Measurements from ENCODE around the gene PLCD1. TPM values are rescaled to one million over a fixed set of nuclear protein-coding genes. Genes with fewer than 3 reads are reported as not detected.

The PLCD1 gene
- total RNA-seq, 1 donor from 2014 or later, result 19.0 TPM

GRCh38 chr3:38049358-38050126, 20.1 kb upstream of the PLCD1 start:
- H3K27me3 ChIP-seq (ENCODE audit: control insufficient read depth, insufficient read depth, low read length), result no peaks in the 10 kb centered on the region
- H3K4me3 ChIP-seq (ENCODE audit: low read depth, low read length), result no peak overlapping the region
- H3K36me3 ChIP-seq (ENCODE audit: control insufficient read depth, insufficient read depth, low read length), result no peaks in the 10 kb centered on the region
- TF ChIP-seq CTCF (IDR thresholded peaks at IDR 0.05; ENCODE audit: insufficient read depth, low read length, poor library complexity, severe bottlenecking), result no peak
- no peak for DNase-seq (ENCODE audit: low read depth)

- Histone ChIP-seq H3K4me3 (ENCODE audit: low read depth, low read length) (no peak overlapping the region), H3K27me3 (ENCODE audit: control insufficient read depth, insufficient read depth, low read length) (no peaks in the 10 kb centered on the region), H3K36me3 (ENCODE audit: control insufficient read depth, insufficient read depth, low read length) (no peaks in the 10 kb centered on the region)
- DNase-seq (ENCODE audit: low read depth), result no peak
- no peak for TF ChIP-seq CTCF (IDR thresholded peaks at IDR 0.05; ENCODE audit: insufficient read depth, low read length, poor library complexity, severe bottlenecking)
These were observed 18.5 kb upstream of the PLCD1 start for GRCh38 chr3:38047896-38048295.

GRCh38 chr3:38046821-38047220, 17.4 kb upstream of the PLCD1 start:
- Histone ChIP-seq H3K27me3 (ENCODE audit: control insufficient read depth, insufficient read depth, low read length) (no peaks in the 10 kb centered on the region), H3K4me3 (ENCODE audit: low read depth, low read length) (no peak overlapping the region), H3K36me3 (ENCODE audit: control insufficient read depth, insufficient read depth, low read length) (no peaks in the 10 kb centered on the region)
- no peak for DNase-seq (ENCODE audit: low read depth)
- no peak for TF ChIP-seq CTCF (IDR thresholded peaks at IDR 0.05; ENCODE audit: insufficient read depth, low read length, poor library complexity, severe bottlenecking)

- Histone ChIP-seq H3K27me3 (ENCODE audit: control insufficient read depth, insufficient read depth, low read length) (no peaks in the 10 kb centered on the region), H3K36me3 (ENCODE audit: control insufficient read depth, insufficient read depth, low read length) (no peaks in the 10 kb centered on the region), H3K4me3 (ENCODE audit: low read depth, low read length) (no peak overlapping the region)
- DNase-seq (ENCODE audit: low read depth), result no peak
- no peak for TF ChIP-seq CTCF (IDR thresholded peaks at IDR 0.05; ENCODE audit: insufficient read depth, low read length, poor library complexity, severe bottlenecking)
These were observed 16.6 kb upstream of the PLCD1 start for GRCh38 chr3:38046027-38046426.

- Histone ChIP-seq H3K36me3 (ENCODE audit: control insufficient read depth, insufficient read depth, low read length) (no peaks in the 10 kb centered on the region), H3K27me3 (ENCODE audit: control insufficient read depth, insufficient read depth, low read length) (peaks cover 5% of the 10 kb centered on the region), H3K4me3 (ENCODE audit: low read depth, low read length) (no peak overlapping the region)
- TF ChIP-seq CTCF (IDR thresholded peaks at IDR 0.05; ENCODE audit: insufficient read depth, low read length, poor library complexity, severe bottlenecking), result no peak
- DNase-seq (ENCODE audit: low read depth), result no peak
These were observed 14.0 kb upstream of the PLCD1 start for GRCh38 chr3:38043486-38043885.

- no peak for TF ChIP-seq CTCF (IDR thresholded peaks at IDR 0.05; ENCODE audit: insufficient read depth, low read length, poor library complexity, severe bottlenecking)
- H3K36me3 ChIP-seq (ENCODE audit: control insufficient read depth, insufficient read depth, low read length), result no peaks in the 10 kb centered on the region
- no peak for DNase-seq (ENCODE audit: low read depth)
- peaks cover 8% of the 10 kb centered on the region for H3K27me3 ChIP-seq (ENCODE audit: control insufficient read depth, insufficient read depth, low read length)
- H3K4me3 ChIP-seq (ENCODE audit: low read depth, low read length), result no peak overlapping the region
These were observed 11.0 kb upstream of the PLCD1 start for GRCh38 chr3:38040401-38040800.

Data from kidney epithelial cell (primary cell).